HUES48 (cell line): ENCODE results near the gene SYCE1L.
A peak's percentile ranks its signal among the peaks of the same experiment; 100 is the strongest.
"Not testable (repeated sequence)": the region's sequence is repeated elsewhere in the genome, so short reads cannot be mapped to it uniquely, and the experiment has no call there.

ENCODE experiments used
- H3K27ac ChIP-seq: one replicate; pipeline ENCODE4 v1.7.0; 2013; ENCODE audit warnings: low read depth, low read length, inconsistent platforms
- H3K27me3 ChIP-seq: 2 replicates; pipeline ENCODE4 v1.6.1; 2013; ENCODE audit warnings: mild to moderate bottlenecking, low read length; ENCODE audit not compliant: control insufficient read depth, insufficient read depth
- H3K36me3 ChIP-seq: 2 replicates; pipeline ENCODE4 v1.6.1; 2013; ENCODE audit warnings: low read length; ENCODE audit not compliant: control insufficient read depth, insufficient read depth
- H3K4me1 ChIP-seq: 2 replicates; pipeline ENCODE4 v1.6.1; 2013; ENCODE audit warnings: mild to moderate bottlenecking, low read length; ENCODE audit not compliant: control insufficient read depth, insufficient read depth
- H3K4me3 ChIP-seq: 2 replicates; pipeline ENCODE4 v1.5.1; 2013; ENCODE audit warnings: mild to moderate bottlenecking, low read depth, low read length
- H3K9ac ChIP-seq: 2 replicates; pipeline ENCODE4 v1.6.1; 2013; ENCODE audit warnings: mild to moderate bottlenecking, low read depth, low read length, moderate library complexity
- H3K9me3 ChIP-seq: 2 replicates; pipeline ENCODE4 v1.6.1; 2013; ENCODE audit warnings: low read length; ENCODE audit not compliant: control insufficient read depth, insufficient read depth

SYCE1L gene

GRCh38 chr16:77172951-77173350 is 26.3 kb upstream of the SYCE1L start:
- Histone ChIP-seq H3K27me3 (no peaks in the 10 kb centered on the region), H3K9me3 (no peaks in the 10 kb centered on the region), H3K4me3 (no peak overlapping the region), H3K9ac (no peak overlapping the region), H3K27ac (no peak overlapping the region), H3K36me3 (no peaks in the 10 kb centered on the region), H3K4me1 (no peaks in the 10 kb centered on the region)

- H3K9ac ChIP-seq = no peak overlapping the region
- no peaks in the 10 kb centered on the region for H3K27me3 ChIP-seq
- H3K4me1 ChIP-seq = no peaks in the 10 kb centered on the region
- H3K4me3 ChIP-seq = no peak overlapping the region
- no peak overlapping the region for H3K27ac ChIP-seq
- no peaks in the 10 kb centered on the region for H3K36me3 ChIP-seq
- H3K9me3 ChIP-seq = no peaks in the 10 kb centered on the region
Measured at GRCh38 chr16:77183137-77183536, 16.1 kb upstream of the SYCE1L start.

DNA sequence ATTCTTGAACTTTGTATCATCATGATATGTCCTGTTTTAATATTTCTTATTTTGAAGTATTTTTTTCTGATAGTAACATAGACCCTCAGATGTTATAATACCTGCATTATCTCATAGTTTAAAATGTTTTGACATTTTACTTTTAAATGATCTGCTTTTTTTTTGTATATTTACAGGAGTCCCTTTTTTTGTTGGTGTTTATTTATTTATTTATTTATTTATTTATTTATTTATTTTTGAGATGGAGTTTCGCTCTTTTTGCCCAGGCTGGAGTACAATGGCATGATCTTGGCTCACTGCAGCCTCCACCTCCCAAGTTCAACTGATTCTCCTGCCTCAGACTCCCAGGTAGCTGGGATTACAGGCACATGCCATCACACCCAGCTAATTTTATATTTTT is 12.9 kb upstream of the SYCE1L start:
- H3K36me3 ChIP-seq, H3K27ac ChIP-seq, H3K4me3 ChIP-seq, H3K9ac ChIP-seq, H3K4me1 ChIP-seq, H3K9me3 ChIP-seq, H3K27me3 ChIP-seq: not testable (repeated sequence)

DNA sequence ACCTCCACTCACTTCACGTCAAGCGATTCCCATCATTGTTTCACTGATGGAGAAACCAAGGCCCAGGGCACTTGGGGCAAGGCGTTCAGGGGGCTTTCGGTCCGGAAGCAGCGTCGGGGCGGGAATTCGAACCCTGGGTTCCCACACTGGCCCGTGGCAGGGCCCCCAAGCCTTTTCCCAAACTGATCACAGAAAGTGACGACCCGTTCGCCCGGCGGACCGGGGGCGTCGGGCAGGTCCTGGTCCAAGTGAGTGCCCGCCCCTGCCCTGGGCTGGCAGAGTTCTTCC is 9.1 kb upstream of the SYCE1L start:
- no peaks in the 10 kb centered on the region for H3K9me3 ChIP-seq
- peaks cover 21% of the 10 kb centered on the region for H3K36me3 ChIP-seq
- H3K4me3 ChIP-seq = peak overlapping the region; percentile 86
- H3K4me1 ChIP-seq = no peaks in the 10 kb centered on the region
- H3K9ac ChIP-seq = peak overlapping the region; percentile 75
- peak overlapping the region; percentile 99 for H3K27ac ChIP-seq
- H3K27me3 ChIP-seq = no peaks in the 10 kb centered on the region

DNA sequence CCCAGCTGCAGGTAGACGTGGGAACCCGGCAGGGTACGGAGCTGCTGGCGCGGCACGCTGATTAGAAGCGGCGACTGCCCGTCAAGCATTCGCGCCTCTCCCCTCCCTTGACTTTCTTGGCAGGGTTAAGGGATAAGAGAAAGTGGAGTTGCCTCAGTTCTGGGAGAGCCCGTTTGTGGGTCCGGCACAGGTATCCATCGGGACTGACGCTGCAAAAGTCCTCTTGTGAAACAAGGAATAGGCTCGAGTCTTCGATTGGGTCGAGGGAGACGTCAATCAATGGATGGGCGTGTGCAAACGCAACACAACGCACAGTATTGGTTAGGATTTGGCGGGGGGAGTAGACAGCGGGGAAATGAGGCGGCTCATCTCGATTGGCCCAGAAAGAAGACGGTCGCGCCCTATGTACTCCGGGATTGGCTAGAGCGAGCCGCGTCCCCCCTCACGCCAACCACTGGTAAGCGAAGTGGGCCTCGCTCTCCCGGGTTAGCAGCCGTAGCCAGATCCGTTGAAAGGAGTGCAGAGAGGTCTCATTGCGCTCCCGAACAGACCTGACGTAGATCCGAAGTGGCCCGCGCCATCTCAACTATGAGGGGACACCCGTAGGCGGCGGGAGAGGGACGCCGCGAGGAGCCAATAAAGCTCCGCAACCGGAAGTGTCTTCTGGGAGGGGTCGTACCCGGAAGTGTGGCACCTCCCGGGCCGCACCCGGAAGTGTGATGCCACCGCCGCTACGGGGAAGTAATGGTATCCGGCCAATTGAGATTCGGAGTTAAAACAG is 8.5 kb upstream of the SYCE1L start, which contains the start of gene MON1B:
TSS of gene MON1B (plus strand) at position 713 of the 781 bp plus-strand sequence. CDS start 296 bp downstream, outside the sequence.
- H3K4me1 ChIP-seq = no peaks in the 10 kb centered on the region
- peak within 1 kb of the TSS; percentile 99 for H3K27ac ChIP-seq
- H3K36me3 ChIP-seq = peaks cover 27% of the 10 kb centered on the region
- no peaks in the 10 kb centered on the region for H3K27me3 ChIP-seq
- H3K9ac ChIP-seq = peak within 1 kb of the TSS; percentile 78
- H3K4me3 ChIP-seq = peak within 1 kb of the TSS; percentile 86
- H3K9me3 ChIP-seq = no peaks in the 10 kb centered on the region

DNA sequence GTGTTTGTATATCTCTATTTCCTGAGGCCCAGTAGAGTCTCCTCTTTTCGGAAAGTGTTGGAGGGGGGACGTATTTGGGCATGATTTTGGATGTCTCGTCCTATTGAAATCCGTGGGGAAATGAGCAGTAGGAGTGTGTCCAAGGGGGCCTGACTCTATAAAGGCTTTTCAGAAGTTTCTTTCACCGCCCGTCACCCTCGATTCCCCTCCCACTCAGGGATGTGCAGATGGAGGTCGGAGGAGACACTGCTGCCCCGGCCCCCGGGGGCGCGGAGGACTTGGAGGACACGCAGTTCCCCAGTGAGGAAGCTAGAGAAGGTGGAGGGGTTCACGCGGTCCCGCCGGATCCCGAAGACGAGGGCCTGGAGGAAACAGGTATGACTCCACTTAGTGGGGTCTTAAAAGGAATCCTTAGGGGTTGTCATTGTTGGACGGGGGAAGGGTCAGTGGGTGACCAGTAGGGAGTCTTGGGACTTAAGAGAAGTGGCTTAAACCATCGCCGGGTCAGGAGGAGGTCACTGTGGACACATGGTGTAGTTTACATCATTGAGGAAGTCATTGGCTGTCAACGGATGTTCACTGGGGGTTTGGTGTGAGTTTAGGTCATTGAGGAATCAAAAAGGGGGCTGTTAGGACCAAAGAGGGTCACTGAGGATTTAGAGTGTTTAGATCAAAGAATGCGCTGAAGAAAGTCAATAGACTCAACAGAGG is 7.8 kb upstream of the SYCE1L start:
- Histone ChIP-seq H3K9me3 (no peaks in the 10 kb centered on the region), H3K27me3 (no peaks in the 10 kb centered on the region), H3K36me3 (peaks cover 30% of the 10 kb centered on the region), H3K27ac (peak overlapping the region; percentile 99), H3K4me3 (peak overlapping the region; percentile 86), H3K9ac (peak overlapping the region; percentile 78), H3K4me1 (no peaks in the 10 kb centered on the region)

GRCh38 chr16:77193377-77193776 is 5.8 kb upstream of the SYCE1L start:
- Histone ChIP-seq H3K27me3 (no peaks in the 10 kb centered on the region), H3K9ac (no peak overlapping the region), H3K4me1 (no peaks in the 10 kb centered on the region), H3K36me3 (peaks cover 47% of the 10 kb centered on the region), H3K27ac (no peak overlapping the region), H3K4me3 (no peak overlapping the region), H3K9me3 (no peaks in the 10 kb centered on the region)

- Histone ChIP-seq H3K9me3 (no peaks in the 10 kb centered on the region), H3K4me3 (no peak overlapping the region), H3K27me3 (no peaks in the 10 kb centered on the region), H3K36me3 (peaks cover 59% of the 10 kb centered on the region), H3K9ac (no peak overlapping the region), H3K27ac (no peak overlapping the region), H3K4me1 (no peaks in the 10 kb centered on the region)
Measured at GRCh38 chr16:77194295-77195231, 4.6 kb upstream of the SYCE1L start.

DNA sequence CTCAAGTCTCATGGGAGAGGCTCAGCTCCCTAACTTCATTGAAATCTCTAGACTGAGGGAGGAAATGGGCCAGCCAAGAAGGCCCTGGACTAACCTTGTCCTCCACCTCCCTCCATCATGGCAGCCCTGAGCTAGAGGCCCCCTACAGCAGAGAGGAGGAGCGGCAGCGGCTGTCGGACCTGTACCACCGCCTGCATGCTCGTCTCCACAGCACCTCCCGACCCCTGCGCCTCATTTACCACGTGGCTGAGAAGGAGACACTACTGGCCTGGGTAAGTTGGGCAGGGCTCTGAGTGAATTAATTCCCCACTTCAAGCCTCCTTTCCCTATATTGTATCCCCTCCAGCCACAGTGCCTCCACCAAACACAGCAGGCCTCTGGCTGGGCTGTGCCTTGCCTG is 3.8 kb upstream of the SYCE1L start:
- peaks cover 61% of the 10 kb centered on the region for H3K36me3 ChIP-seq

DNA sequence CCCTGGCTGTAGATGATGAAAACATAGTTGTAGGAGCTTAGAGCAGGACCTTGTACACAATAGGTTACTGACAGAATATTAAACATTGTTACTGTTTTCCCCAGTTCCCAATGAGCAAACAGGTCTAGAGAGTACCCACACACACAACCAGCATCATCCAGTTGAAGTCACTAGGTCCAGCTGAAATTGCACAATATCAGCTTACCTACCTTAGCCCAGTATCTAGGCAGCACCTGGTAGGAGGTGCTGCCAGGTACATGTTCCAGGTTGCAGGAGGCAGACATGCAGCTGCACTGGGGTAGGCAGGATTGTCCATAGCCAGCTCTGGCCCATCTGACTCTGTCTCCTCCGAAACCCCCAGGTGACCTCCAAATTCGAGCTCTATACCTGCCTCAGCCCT is 1.5 kb upstream of the SYCE1L start:
- no peaks in the 10 kb centered on the region for H3K9me3 ChIP-seq
- no peak overlapping the region for H3K9ac ChIP-seq
- no peaks in the 10 kb centered on the region for H3K4me1 ChIP-seq
- peaks cover 70% of the 10 kb centered on the region for H3K36me3 ChIP-seq
- H3K27ac ChIP-seq = no peak overlapping the region
- no peak overlapping the region for H3K4me3 ChIP-seq
- no peaks in the 10 kb centered on the region for H3K27me3 ChIP-seq

More for the DNA sequence above, 3.8 kb upstream of the SYCE1L start:
- H3K27ac ChIP-seq = no peak overlapping the region
- H3K4me1 ChIP-seq = no peaks in the 10 kb centered on the region
- H3K27me3 ChIP-seq = no peaks in the 10 kb centered on the region
- no peak overlapping the region for H3K4me3 ChIP-seq
- no peak overlapping the region for H3K9ac ChIP-seq
- H3K9me3 ChIP-seq = no peaks in the 10 kb centered on the region
